AG04449 (cell line): ENCODE measurements around the gene SEC14L1.

Experiments used
- CTCF ChIA-PET: fragments of 350-600 bp; formaldehyde crosslinking; extraction: SDS; loops from one replicate; lab custom pipeline; 2021; ENCODE audit warnings: antibody characterized with exemption; lab: Yijun Ruan, JAX
- POLR2A ChIA-PET: fragments of 400-600, 350-600 bp; formaldehyde crosslinking; extraction: SDS; loops from one replicate; lab custom pipeline; 2020; ENCODE audit warnings: antibody characterized with exemption, inconsistent platforms; lab: Yijun Ruan, JAX
- DNase-seq: peaks from one replicate; pipeline ENCODE4 v3.0.0-alpha.2; 2010; ENCODE audit warnings: low read depth, low spot score
- H3K4me3 ChIP-seq: 2 replicates; pipeline ENCODE4 v1.5.1; 2011; ENCODE audit warnings: low read depth, mild to moderate bottlenecking, control low read depth, low read length
- CTCF ChIP-seq: IDR thresholded peaks from one replicate; pipeline ENCODE4 v1.5.1; 2011; ENCODE audit warnings: mild to moderate bottlenecking, moderate library complexity, low read length, control low read depth, inconsistent platforms; ENCODE audit not compliant: insufficient read depth; ENCODE audit errors: missing control alignments

SEC14L1 gene

GRCh38 chr17:77115947-77116346 lies 24.8 kb upstream of the SEC14L1 start:
- no peak overlapping the region for H3K4me3 ChIP-seq
- TF ChIP-seq CTCF: no peak
- no peak for DNase-seq
- CTCF ChIA-PET: no interaction called here
- POLR2A ChIA-PET: no interaction called here

- ChIA-PET CTCF (interaction anchor here (1.2 to 1.3 kb wide), 2 partner anchors 28 to 30 kb away, joined by 3 to 6 read pairs; no protein-coding TSS in a partner anchor), POLR2A (no interaction called here)
- no peak for TF ChIP-seq CTCF
- H3K4me3 ChIP-seq: no peak overlapping the region
- no peak for DNase-seq
Observed at GRCh38 chr17:77116371-77116860, 24.4 kb upstream of the SEC14L1 start.

GRCh38 chr17:77117415-77117814 lies 23.4 kb upstream of the SEC14L1 start:
- POLR2A ChIA-PET: no interaction called here
- CTCF ChIA-PET: interaction anchor here (1.2 to 1.3 kb wide), 2 partner anchors 29 to 31 kb away, joined by 3 to 6 read pairs; no protein-coding TSS in a partner anchor
- H3K4me3 ChIP-seq: no peak overlapping the region
- TF ChIP-seq CTCF: no peak
- DNase-seq: no peak

GRCh38 chr17:77118251-77118928 lies 22.4 kb upstream of the SEC14L1 start:
- ChIA-PET CTCF (no interaction called here), POLR2A (interaction anchor here (0.6 kb wide), 1 partner anchor 43 kb away, joined by 3 read pairs; no protein-coding TSS in a partner anchor)
- H3K4me3 ChIP-seq: no peak overlapping the region
- no peak for TF ChIP-seq CTCF
- DNase-seq: no peak

GRCh38 chr17:77119668-77120301 lies 21.0 kb upstream of the SEC14L1 start:
- DNase-seq: no peak
- no peak overlapping the region for H3K4me3 ChIP-seq
- CTCF ChIA-PET: interaction anchor here (1.8 kb wide), 1 partner anchor 10 kb away, joined by 8 read pairs; no protein-coding TSS in a partner anchor
- TF ChIP-seq CTCF: no peak
- POLR2A ChIA-PET: no interaction called here

GRCh38 chr17:77120868-77121267 lies 19.9 kb upstream of the SEC14L1 start:
- POLR2A ChIA-PET: interaction anchor here (0.5 kb wide), 1 partner anchor 169 kb away, joined by 3 read pairs; no protein-coding TSS in a partner anchor
- H3K4me3 ChIP-seq: no peak overlapping the region
- no peak for DNase-seq
- no peak for TF ChIP-seq CTCF
- CTCF ChIA-PET: interaction anchor here (1.0 to 1.8 kb wide), 4 partner anchors 11 to 33 kb away, joined by 3 to 8 read pairs (median 5); no protein-coding TSS in a partner anchor
